Embryonic facial prominence (tissue), 1 donor: ENCODE measurements around the gene ARPC1B.

Source experiments
- DNase-seq: peaks from one replicate; pipeline ENCODE4 v3.0.0-alpha.2; 2016; ENCODE audit errors: extremely low spot score

The ARPC1B gene

DNA sequence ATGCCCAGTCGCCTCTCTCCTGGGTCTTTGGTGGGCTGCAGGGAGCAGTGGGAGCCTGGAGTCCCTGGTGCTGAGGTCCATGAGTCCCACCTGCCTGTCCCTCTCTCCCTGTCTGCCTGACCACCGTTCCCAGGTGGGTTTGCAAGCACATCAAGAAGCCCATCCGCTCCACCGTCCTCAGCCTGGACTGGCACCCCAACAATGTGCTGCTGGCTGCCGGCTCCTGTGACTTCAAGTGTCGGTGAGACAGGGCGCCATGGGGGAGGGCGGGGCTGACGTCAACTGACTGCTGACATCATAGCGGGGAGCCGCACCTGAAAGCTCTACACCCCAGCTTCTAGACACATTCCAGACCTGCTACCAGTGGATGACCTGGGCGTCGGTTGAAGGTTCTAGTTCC is 15.2 kb downstream of the ARPC1B start:
- no peak for DNase-seq

DNA sequence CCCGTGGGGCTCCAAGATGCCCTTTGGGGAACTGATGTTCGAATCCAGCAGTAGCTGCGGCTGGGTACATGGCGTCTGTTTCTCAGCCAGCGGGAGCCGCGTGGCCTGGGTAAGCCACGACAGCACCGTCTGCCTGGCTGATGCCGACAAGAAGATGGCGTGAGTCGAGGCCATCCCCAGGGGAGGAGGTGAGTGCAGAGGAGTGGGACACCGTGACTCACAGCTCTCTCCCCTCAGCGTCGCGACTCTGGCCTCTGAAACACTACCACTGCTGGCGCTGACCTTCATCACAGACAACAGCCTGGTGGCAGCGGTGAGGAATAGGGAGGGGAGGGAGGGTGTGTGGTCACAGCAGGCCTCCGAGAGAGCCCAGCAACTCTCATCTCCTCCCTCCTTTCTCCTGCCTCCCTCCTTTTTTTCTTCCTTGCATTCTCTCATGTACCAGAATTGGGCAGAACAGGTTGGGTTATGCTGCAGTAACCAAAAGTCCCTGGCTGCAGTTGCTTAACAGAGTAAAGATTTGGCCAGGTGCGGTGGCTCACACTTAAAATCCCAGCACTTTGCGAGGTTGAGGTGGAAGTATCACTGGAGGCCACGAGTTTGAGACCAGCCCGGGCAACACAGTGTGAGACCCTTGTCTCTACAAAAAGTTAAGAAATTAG is 16.5 kb downstream of the ARPC1B start:
- DNase-seq: no peak

DNA sequence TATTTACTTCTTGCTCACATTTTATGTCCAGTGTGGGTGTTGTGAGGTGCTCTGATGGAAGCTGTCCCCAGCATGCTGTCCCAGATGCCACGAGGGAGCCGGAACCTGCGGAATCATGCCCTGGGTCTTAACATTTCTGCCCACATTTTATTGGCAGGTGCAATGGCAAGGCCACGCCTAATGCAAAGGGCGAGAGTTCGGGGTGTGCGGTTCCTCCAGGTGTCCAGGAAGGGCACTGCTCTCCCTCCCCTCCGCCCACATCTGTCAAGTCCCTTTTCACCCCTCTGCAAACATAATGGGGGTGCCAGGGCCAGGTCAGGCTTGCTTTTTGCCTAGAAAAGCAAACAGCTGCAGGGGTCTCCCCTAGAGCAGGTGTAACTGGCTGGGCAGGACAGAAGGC is 17.5 kb downstream of the ARPC1B start:
- no peak for DNase-seq

DNA sequence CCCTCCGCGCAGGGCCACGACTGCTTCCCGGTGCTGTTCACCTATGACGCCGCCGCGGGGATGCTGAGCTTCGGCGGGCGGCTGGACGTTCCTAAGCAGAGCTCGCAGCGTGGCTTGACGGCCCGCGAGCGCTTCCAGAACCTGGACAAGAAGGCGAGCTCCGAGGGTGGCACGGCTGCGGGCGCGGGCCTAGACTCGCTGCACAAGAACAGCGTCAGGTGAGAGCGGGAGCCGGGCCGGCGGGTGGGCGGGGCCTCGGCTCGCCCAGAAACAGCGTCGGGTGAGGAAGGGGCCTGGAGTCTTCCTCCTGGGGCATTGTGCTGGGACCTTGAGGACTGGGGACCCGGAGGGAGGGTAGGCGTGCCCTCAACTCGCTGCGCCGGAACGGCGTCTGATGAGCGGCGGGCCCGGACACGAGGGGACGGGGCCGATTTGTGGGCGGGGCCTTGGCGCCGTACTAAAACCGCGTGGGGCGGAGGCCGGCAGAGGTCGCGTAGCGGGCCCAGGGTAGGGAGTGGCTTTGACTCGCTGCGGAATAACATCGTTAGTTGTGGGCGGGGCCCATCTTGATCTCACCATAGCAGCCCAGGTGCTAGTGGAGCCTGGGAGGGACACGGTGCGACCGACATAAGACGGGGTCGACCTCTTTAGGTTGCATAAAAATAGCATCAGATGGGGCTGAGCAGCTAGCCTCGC is 18.3 kb downstream of the ARPC1B start:
- DNase-seq: no peak

DNA sequence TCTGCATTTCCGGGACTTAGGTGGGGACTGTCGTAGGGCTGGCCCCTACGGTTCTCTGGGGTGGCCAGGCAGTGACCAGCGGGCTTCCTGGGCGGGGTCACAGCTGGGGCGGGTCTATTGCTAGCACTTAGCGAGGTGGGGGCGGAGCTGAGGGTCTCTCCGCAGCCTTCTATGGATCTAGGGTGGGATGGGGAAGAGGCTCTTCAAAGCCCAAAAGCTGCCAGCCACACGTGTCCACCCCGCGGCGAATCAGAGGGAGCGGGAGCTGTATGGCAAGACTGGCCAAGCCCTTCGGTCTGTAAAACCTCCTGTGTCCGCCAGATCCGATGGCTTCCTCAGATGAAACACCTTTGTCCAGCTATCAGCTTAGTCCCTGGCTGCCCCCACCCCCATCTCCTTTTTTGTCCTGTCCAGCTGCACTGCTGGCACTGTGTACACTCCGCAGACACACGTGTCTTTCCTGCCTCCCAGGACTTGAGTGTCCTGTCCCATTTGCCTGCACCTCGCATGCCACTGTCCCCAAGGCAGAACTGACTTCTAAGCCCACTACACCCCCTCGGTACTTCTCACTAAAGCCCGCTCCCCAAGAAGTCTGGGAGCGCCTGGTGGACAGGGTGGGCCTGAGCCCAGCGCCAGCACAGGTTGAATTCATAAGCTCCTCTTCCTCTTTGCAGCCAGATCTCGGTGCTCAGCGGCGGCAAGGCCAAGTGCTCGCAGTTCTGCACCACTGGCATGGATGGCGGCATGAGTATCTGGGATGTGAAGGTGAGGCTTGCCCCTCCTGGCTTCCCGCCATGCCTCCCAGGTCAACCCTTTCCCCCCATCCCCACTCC is 19.0 kb downstream of the ARPC1B start:
- no peak for DNase-seq

DNA sequence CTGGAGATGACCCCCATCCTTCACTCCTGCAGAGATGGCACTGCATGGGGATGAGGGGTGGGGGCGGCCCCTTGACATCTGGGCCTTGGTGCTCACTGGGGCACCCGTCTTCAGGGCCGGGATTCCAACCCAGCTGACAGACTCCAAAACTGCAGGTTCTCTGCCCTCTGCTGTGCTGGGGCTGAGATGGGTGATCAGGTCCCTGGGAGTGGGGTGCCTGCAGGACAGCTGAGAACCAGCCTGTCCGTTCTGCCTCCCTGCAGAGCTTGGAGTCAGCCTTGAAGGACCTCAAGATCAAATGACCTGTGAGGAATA is 19.6 kb downstream of the ARPC1B start:
- DNase-seq: no peak

DNA sequence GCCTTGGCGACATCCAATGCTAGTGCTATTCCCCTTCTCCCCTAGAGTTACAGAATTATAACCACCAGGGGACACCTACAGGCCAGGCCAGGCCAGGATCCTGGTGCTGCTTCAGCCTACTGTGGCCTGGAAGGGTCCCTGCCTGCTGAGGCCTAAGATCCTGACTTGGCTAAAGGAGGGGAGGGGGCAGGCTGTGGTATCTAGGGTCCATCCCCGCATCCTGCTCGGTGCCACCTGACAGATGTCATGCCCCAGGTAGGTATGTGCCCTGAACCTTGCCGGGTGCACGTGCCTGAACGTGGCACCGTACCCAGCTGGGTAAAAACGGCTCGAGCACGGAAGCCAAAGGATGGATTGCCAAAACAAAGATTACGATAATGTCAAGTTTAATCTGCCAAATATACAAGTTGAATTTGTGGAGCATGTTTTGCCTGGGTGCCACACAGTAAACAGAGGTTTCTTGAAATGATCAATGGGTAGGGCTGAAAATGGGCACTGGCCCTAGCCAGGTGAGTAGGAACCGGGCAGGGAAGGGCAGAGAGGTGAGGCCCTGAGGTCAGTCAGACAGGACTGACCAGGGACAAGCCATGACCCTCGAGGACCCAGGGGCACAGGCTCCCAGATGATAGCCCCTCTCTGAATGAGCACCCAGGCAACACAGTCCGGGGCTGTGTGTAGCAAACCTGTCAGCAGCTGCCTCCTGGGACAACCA is 21.2 kb downstream of the ARPC1B start:
- DNase-seq: no peak

DNA sequence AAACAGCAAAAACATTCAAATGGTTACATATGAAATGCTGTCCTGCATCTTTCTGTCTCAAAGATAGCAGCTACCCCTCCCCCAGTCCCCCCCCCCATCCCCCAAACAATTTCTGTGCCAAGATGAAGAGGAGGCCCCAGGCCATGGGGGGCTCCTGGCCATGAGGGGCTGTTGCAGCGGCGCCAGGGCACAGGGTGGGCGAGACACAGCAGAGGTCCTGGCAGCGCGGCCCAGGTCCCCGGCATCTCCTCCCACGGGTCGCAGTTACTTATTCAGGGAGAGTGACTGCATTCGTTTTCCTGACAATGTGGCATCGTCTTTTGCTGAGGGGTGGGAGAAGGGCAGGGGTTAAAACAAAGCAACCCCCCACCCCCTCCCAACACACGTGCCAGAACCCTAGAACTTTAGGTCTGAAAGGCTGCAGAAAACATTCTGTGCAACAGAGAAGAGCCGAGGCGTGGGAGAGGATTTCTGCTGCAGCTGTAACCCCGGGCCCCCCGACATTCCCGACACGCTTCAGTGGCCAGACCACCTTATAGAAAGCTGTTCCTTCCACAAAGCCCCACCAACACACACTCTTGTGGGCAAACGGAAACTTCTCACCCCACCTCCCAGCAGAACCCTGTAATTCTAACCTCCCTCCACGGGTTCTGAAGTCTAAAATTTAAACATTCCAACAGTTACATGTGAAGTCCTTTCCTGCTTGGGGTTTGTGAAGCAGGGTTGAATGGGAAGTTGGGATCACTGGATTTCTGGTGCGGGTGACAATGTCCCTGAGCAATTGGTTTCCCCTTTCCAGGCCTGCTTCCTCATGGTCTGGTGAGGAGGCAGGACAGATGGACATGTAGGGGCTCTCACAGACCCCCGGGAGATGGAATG is 22.1 kb downstream of the ARPC1B start:
- DNase-seq: no peak

DNA sequence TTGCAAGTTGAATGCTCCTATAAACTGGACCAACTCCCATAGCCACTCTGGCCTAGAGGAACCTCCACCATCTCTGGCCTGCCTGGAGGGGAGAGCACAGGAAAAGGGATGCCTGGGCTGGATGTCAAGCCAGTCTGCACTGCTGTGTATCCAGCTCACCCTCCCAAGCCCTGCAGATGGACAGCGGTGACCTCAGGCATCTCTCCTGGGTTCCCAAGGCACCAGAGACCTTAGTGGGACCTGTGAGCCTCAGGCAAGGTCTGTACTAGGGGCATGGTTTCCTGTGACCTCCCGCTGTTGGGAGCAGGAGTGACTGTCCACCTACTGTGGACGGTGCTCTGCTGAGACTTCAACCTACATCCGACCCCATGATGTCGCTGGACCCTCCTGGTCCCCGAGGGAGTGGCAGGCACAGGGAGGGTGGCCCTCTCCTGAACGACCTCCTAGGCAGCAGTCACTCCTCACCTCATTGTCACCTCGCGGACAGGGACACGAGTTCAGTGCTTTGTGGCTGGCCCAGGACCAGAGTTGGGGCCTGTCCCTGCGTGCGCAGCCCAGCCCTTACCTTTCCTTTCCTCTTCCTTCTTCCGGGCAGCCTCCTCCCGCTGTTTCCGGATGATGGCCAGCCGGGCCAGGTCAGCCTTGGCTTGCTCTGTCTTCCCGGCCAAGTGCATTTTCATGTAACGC is 22.9 kb downstream of the ARPC1B start:
- DNase-seq: no peak

DNA sequence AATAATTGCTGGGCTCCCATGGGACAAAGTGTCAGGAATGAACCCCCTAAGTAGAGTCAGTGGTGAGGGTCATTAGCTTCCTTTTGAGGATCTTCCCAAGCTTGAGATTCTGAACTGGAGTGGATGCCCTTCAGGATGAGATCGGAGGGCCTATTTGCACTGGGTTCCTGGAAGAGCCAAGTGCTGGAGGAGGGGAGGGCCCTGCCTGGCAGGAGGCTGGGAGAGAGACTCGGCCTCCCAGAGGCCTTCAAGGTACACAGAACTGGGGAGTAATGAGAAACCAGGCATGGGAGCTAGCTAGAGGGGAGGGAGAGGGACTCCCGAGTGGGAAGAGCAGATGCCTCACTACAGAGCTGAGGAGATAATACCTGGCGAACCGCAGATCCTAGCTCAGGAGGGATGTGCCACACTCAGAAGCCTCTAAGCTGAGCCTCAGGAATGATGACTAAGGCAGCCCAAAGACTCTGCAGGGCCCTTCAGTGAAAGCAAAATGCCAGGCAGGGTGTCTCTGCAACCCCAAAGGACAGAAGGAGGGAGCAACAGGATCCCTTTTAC is 24.4 kb downstream of the ARPC1B start:
- no peak for DNase-seq

DNA sequence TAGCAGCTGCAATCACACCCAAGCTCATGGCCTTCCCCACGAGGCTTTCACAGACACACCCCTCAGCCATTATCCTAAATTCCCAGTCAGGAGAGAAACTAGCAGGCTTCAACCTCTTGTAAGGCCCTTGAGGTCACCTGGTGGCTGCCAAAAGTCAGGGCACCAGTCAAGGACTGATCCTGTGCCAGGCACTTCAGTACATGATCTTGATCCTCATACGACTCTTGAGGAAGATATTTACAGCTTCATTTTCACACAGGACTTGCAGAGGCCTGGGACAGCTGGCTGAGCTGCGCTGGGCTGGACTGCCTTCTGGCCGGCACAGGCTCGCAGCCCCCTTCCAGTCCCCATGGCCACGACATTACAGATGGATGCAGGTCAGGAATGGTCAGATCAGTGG is 25.1 kb downstream of the ARPC1B start:
- DNase-seq: no peak

DNA sequence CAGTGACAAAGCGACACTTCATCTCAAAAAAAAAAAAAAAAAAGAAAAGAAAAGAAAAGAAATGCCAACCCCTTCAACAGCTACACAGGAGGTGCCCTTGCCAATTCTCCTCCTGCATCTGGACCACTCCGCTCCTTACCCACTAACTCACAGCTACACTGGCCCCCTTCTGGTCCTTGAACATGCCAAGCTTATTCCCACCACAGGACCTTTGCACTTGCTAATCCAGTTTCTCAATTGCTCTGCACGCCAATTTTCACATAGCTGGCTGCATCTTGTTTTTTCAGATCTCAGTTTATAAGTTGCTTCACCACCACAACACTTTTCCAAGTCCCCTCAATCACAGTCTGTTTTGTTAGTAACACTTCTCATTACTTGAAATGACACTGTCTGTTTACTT is 28.3 kb downstream of the ARPC1B start:
- no peak for DNase-seq

DNA sequence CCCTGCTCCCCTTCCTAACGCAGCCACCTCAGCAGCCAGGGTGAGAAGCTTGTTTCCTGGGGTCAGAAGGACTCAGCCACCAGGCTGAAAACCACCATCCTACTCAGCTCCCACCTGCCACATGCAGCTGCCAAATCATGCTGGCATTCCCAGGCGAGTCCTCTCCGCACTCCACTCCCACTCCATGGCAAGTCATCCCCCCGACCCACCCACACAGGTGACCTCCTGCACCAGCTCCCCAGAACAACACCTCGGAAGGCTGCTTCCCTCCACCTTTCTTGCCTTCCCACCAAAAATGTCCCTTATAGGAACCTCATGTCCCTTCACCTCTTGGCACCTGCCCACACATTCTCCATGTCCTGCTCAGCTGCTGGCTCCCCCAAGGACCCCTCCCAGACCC is 29.2 kb downstream of the ARPC1B start:
- DNase-seq: no peak

DNA sequence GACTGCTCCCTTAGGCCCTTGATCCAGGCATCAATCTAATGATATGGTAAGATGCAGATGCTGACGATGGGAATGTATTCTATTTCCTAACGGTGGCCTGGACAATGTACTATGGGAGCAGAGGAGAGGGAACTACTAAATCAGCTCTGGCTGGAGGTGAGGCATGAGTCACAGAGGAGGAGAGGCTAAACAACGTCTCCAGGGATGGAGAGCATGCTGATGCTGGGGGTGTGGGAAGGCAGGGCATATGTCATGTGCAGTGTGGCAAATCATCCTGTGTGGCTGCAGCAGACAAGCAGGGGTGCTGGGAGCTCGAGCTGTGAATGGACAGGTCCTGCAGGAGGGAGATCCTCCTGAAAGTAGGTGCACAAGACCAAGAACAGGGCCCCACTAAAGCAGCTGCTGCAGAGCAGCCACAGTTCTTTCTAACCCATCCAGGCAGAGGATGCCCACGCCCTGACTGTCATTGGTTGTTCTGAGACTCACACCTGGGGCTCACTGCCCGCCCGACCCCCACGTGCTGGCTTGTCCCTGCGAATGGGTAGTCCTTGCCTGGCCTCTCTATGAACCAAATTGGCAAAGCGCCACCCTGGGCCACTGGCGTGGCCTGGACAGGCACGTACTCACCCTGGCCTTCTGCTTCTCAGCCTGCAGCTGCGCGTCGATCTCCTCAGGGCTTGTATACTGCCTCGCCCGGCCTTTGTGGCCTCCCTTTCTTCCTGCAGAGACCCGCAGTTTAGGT is 29.9 kb downstream of the ARPC1B start:
- no peak for DNase-seq

DNA sequence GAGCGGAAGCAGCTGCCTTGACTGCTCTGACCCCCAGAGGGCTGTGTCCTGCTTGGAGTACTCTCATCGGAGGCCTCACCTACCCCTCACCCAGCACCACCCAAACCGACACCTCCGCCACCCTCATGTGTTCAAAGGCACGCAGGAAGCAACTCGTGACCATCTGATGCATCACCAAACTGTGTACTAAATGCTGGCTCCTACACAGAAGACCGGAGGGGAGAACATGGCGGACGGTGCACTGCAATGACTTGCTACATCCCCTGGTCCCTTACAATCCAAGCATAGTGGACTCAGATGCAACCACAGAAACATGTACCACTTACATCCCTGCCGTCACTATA is 30.4 kb downstream of the ARPC1B start:
- no peak for DNase-seq

DNA sequence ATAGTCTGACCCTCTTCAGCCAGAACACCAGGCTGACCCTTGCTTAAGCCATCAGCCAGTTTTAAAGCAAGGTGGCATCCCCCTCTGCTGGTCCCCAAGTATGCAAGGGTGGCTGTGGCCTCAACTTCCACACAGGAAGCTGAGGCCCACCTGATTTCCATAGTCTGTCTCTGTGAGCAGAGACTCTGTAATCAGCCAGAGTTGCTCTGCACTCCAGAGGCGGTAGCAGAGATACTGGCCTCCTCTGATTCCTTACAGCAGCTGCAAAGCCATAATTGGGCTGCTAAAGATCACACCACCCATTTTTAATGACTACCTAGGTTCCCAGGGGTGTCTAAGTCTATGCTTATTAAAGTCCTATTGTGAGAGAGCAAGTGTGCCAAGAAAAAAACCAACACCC is 32.0 kb downstream of the ARPC1B start:
- no peak for DNase-seq

DNA sequence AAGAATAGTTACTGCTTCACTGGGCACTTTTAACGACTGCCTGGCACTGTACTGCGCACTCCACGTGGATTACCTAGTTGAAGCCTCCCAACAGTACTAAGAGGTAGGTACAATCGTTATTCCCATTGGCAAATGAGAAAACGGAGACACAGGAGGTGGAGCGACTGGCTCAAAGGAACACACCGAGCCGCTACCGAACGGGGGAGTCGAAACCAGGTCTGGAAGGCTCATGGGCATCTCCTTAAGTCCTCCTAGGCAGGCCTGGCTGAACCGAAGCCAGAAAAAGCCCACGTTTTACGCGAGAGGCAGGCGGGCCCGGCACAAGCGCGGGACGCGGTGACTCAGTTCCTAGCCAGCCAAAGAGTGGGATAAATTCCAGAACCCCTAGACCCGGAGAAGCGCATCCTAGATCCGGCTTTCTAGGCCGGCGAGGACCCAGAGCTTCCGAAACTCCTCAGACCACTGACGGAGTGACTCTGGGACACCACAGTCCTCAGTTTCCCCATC is 33.4 kb downstream of the ARPC1B start:
- peak; percentile 16 for DNase-seq

DNA sequence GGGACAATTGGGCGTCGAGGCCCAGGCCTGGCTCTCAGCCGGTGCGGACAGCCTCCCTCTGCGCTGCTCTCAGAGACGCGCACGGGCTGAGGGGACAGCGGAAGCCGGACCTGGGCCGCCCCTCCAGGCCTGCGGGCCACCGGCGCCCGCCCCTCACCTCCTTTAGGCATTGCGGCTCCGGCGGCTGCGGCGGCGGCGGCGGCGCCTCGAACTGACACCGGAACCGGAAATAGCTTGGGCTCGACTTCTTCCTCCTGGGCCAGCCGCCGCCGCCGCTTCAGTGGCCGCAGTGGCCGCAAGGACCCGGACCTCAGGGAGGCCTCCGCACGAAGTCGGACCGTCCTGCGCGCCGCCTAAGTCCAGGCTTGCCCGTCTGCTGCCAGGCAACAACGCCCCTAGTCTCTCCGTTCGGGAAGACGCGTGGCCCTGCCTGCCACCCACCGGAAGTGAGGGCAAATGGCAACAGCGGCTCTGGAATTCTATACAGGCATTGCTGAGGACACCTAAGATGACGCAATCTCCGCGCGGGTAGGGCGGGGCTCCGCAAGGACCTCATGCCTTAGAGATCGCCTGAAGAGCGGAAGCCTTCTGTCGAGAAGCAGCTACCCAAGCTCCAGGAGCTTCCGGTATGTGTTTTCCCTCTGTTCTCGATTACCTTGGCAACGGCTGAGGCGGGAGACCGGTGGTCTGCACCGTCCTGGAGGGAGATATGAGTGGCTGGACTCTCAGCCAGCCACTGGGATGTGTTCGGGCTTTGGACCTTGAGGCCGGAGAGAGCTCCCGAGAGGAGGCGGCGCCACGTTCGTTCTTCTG is 34.1 kb downstream of the ARPC1B start, which contains the start of the genes BUD31 and PDAP1:
Gene BUD31, plus strand, starts transcription at position 591 of the 813 bp plus-strand sequence. CDS start 2,124 bp downstream, outside the sequence.
Gene PDAP1, minus strand, starts transcription at position 219 of the 813 bp plus-strand sequence. Its CDS starts 49 bp downstream, at position 170.
- peak; percentile 95 for DNase-seq

DNA sequence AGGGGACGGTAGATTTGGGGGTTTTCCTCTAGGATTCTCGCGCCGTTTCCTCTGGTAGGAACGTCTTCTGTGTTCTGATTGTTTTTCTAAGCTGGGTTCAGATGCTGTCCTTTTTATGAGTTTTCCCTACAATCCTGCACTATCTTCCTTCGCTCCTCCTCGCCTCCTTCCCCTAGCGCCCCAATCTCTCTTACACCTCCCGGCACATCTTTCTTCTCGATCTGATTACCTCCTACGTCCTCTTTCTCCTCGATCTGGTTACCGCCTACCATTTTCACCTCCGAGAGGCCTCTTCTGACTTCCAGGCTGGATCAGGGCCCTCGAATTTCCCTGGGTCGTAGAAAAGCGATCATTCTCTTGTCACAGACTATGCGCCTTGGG is 34.7 kb downstream of the ARPC1B start:
- DNase-seq: no peak
